KMS-11 (cell line): ENCODE measurements around the gene MRTFA.

Experiments used
- H2AFZ ChIP-seq: fragments of 200-600 bp; sonication (generic); 2 replicates; pipeline ENCODE4 v1.6.1; 2016; ENCODE audit warnings: antibody characterized with exemption, mixed run types, low read depth
- H3K27ac ChIP-seq: fragments of 200-600 bp; sonication (generic); 2 replicates; pipeline ENCODE4 v1.6.1; 2016; ENCODE audit warnings: mild to moderate bottlenecking, mixed run types
- H3K27me3 ChIP-seq: fragments of 200-600 bp; sonication (generic); 2 replicates; pipeline ENCODE4 v1.6.1; 2017; ENCODE audit warnings: mild to moderate bottlenecking, low read depth, mixed run types, moderate library complexity; ENCODE audit not compliant: insufficient read depth
- H3K36me3 ChIP-seq: fragments of 200-600 bp; sonication (generic); 2 replicates; pipeline ENCODE4 v1.6.1; 2017; ENCODE audit warnings: mild to moderate bottlenecking, mixed run types; ENCODE audit not compliant: insufficient read depth
- H3K4me1 ChIP-seq: fragments of 200-600 bp; sonication (generic); 2 replicates; pipeline ENCODE4 v1.6.1; 2016; ENCODE audit warnings: mild to moderate bottlenecking, low read depth, mixed run types; ENCODE audit not compliant: poor library complexity, severe bottlenecking
- H3K4me2 ChIP-seq: fragments of 200-600 bp; sonication (generic); 2 replicates; pipeline ENCODE4 v1.7.0; 2016; ENCODE audit warnings: mild to moderate bottlenecking, mixed run types
- H3K4me3 ChIP-seq: fragments of 200-600 bp; sonication (generic); IDR thresholded peaks from 2 replicates; pipeline ENCODE4 v1.6.1; 2017; ENCODE audit warnings: low read depth, low read length, mixed read lengths; ENCODE audit not compliant: insufficient read depth
- H3K79me2 ChIP-seq: fragments of 200-600 bp; sonication (generic); 2 replicates; pipeline ENCODE4 v1.6.1; 2016; ENCODE audit warnings: low read depth, mixed run types; ENCODE audit not compliant: insufficient read depth
- H3K9ac ChIP-seq: fragments of 200-600 bp; sonication (generic); 2 replicates; pipeline ENCODE4 v1.6.1; 2016; ENCODE audit warnings: mild to moderate bottlenecking, mixed run types
- H4K20me1 ChIP-seq: fragments of 200-600 bp; sonication (generic); 2 replicates; pipeline ENCODE4 v1.6.1; 2016; ENCODE audit warnings: mild to moderate bottlenecking, mixed run types; ENCODE audit not compliant: insufficient read depth
- TF ChIP-seq, protein P1 (sequence below): fragments of 200-600 bp; sonication (generic); conservative IDR thresholded peaks from 2 replicates; pipeline ENCODE4 v1.6.1; 2017; ENCODE audit warnings: low read depth, mild to moderate bottlenecking, antibody characterized with exemption, low read length, moderate library complexity, mixed read lengths

Gene MRTFA

DNA sequence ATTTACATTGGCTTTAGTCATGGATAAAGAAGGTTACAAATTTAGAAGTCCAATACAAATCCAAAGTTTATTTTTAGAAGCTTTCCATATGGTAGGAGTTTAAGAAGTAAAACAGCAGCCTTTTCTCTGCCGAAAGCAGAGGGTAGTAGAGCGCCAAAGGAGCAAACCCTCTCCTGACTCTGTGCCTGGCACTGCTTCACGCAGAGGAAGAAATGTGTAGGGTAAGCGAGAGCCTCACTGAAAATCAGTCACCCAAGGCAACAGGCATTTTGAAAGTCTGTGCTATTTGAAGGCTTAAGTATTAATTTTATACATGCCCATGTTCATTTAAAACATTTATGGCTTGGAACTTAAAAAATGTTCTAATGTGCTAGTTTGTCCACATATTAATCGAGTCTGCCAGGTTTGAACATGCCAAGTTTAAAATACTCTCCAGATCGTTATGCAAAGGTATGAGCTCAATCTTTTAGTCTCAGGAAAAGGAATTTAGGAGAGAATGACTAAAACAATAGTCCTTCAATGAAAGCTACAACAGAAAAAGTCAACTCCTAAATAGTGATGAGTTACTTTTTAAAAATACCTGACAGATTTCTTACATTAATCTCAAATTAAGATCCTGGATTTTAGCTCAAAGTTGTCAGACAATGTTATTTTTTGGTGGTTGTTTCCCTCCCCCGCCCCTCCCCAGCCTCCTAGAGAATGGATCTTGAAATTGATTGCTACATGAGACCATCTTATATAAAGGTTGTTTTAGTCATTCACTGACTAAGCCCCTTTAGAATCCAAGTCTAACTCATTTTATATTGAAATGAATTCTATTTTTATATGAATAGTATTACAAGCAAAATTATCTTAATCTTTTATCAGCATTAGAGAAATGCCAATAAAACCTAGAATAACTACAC lies 38.7 kb downstream of the MRTFA start:
- H3K27ac ChIP-seq, result no peak overlapping the region
- TF ChIP-seq, protein P1, sequence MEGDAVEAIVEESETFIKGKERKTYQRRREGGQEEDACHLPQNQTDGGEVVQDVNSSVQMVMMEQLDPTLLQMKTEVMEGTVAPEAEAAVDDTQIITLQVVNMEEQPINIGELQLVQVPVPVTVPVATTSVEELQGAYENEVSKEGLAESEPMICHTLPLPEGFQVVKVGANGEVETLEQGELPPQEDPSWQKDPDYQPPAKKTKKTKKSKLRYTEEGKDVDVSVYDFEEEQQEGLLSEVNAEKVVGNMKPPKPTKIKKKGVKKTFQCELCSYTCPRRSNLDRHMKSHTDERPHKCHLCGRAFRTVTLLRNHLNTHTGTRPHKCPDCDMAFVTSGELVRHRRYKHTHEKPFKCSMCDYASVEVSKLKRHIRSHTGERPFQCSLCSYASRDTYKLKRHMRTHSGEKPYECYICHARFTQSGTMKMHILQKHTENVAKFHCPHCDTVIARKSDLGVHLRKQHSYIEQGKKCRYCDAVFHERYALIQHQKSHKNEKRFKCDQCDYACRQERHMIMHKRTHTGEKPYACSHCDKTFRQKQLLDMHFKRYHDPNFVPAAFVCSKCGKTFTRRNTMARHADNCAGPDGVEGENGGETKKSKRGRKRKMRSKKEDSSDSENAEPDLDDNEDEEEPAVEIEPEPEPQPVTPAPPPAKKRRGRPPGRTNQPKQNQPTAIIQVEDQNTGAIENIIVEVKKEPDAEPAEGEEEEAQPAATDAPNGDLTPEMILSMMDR, result no peak
- H3K4me2 ChIP-seq, result 0 out of 2 replicates have a peak overlapping the region, but pooled peaks have one; percentile 22
- H2AFZ ChIP-seq, result no peak overlapping the region
- no peaks in the 10 kb centered on the region for H3K27me3 ChIP-seq
- H3K4me3 ChIP-seq, result no peak overlapping the region
- peaks cover 16% of the 10 kb centered on the region for H3K4me1 ChIP-seq
- H3K79me2 ChIP-seq, result peaks cover 40% of the 10 kb centered on the region; the same call in 1 of the 2 replicates
- no peaks in the 10 kb centered on the region for H4K20me1 ChIP-seq
- no peaks in the 10 kb centered on the region for H3K36me3 ChIP-seq
- H3K9ac ChIP-seq, result no peak overlapping the region

- Histone ChIP-seq H3K4me1 (peaks cover 20% of the 10 kb centered on the region), H3K36me3 (no peaks in the 10 kb centered on the region), H3K27me3 (no peaks in the 10 kb centered on the region), H4K20me1 (no peaks in the 10 kb centered on the region), H3K4me3 (no peak overlapping the region), H3K79me2 (peaks cover 39% of the 10 kb centered on the region; the same call in 1 of the 2 replicates), H3K9ac (no peak overlapping the region), H3K27ac (no peak overlapping the region), H2AFZ (no peak overlapping the region), H3K4me2 (no peak overlapping the region)
- TF ChIP-seq, protein P1, result no peak
These were observed 40.9 kb downstream of the MRTFA start for GRCh38 chr22:40595497-40596234.

- no peaks in the 10 kb centered on the region for H3K27me3 ChIP-seq
- no peak overlapping the region for H3K4me2 ChIP-seq
- H3K79me2 ChIP-seq, result peaks cover 33% of the 10 kb centered on the region; the same call in 1 of the 2 replicates
- H3K4me3 ChIP-seq, result no peak overlapping the region
- H4K20me1 ChIP-seq, result no peaks in the 10 kb centered on the region
- H3K36me3 ChIP-seq, result no peaks in the 10 kb centered on the region
- no peak overlapping the region for H3K9ac ChIP-seq
- H2AFZ ChIP-seq, result no peak overlapping the region
- peaks cover 20% of the 10 kb centered on the region for H3K4me1 ChIP-seq
- H3K27ac ChIP-seq, result no peak overlapping the region
- TF ChIP-seq, protein P1, result no peak
These were observed 41.6 kb downstream of the MRTFA start for GRCh38 chr22:40594924-40595323.

GRCh38 chr22:40594346-40594745 lies 42.2 kb downstream of the MRTFA start:
- H3K9ac ChIP-seq, result no peak overlapping the region
- peaks cover 20% of the 10 kb centered on the region for H3K4me1 ChIP-seq
- H3K27me3 ChIP-seq, result no peaks in the 10 kb centered on the region
- TF ChIP-seq, protein P1, result no peak
- H3K27ac ChIP-seq, result no peak overlapping the region
- H3K79me2 ChIP-seq, result peaks cover 27% of the 10 kb centered on the region; the same call in 1 of the 2 replicates
- H3K36me3 ChIP-seq, result no peaks in the 10 kb centered on the region
- no peak overlapping the region for H3K4me3 ChIP-seq
- H3K4me2 ChIP-seq, result no peak overlapping the region
- no peak overlapping the region for H2AFZ ChIP-seq
- H4K20me1 ChIP-seq, result no peaks in the 10 kb centered on the region
